H1 (cell line): Measurements from ENCODE around the gene SLC66A1. TPM values are rescaled to one million over a fixed set of nuclear protein-coding genes. Genes with fewer than 3 reads are reported as not detected.

Experiments
- CTCF ChIA-PET: fragments of 300-600 bp; sonication (Branson Sonifier 250); formaldehyde crosslinking; loops from one replicate; lab custom pipeline; 2021; ENCODE audit not compliant: partially characterized antibody; lab: Charles Lee
- POLR2A ChIA-PET: fragments of 300-600 bp; sonication (Branson Sonifier 250); formaldehyde crosslinking; loops from one replicate; lab custom pipeline; 2021; ENCODE audit warnings: inconsistent platforms; ENCODE audit not compliant: partially characterized antibody; lab: Charles Lee
- DNase-seq, 2 experiments: peaks; one replicate each; pipeline versions ENCODE4 v3.0.0 to v3.0.0-alpha.2; 2010 to 2022; ENCODE audit warnings: low spot score in 2 of 2, low read depth in 1 of 2, mixed read lengths in 1 of 2
- FAIRE-seq: peaks from 2 replicates; lab custom pipeline; 2011; peaks lifted over from hg19 to GRCh38; lab: Jason Lieb, UNC
- H2AFZ ChIP-seq: 2 replicates; pipeline ENCODE4 v1.8.1; 2012; ENCODE audit warnings: low read length, inconsistent platforms
- H2AK5ac ChIP-seq: 2 replicates; pipeline ENCODE4 v1.6.1; 2013; ENCODE audit warnings: low read depth, low read length
- H2BK120ac ChIP-seq: replicated peaks from 2 replicates; pipeline ENCODE3; 2013; ENCODE audit warnings: low read depth, low read length, inconsistent platforms
- H2BK12ac ChIP-seq: 2 replicates; pipeline ENCODE4 v1.6.1; 2013; ENCODE audit warnings: low read depth, low read length
- H2BK15ac ChIP-seq: 2 replicates; pipeline ENCODE4 v1.6.1; 2013; ENCODE audit warnings: low read length
- H2BK20ac ChIP-seq: 2 replicates; pipeline ENCODE4 v1.6.1; 2013; ENCODE audit warnings: low read length
- H2BK5ac ChIP-seq: 2 replicates; pipeline ENCODE4 v1.6.1; 2013; ENCODE audit warnings: low read depth, low read length
- H3K14ac ChIP-seq: 2 replicates; pipeline ENCODE4 v1.6.1; 2013; ENCODE audit warnings: inconsistent platforms; ENCODE audit not compliant: insufficient read length
- H3K18ac ChIP-seq: 2 replicates; pipeline ENCODE4 v1.6.1; 2013; ENCODE audit warnings: low read length; ENCODE audit errors: extremely low read depth
- H3K23ac ChIP-seq: 2 replicates; pipeline ENCODE4 v1.6.1; 2013; ENCODE audit warnings: inconsistent platforms; ENCODE audit not compliant: insufficient read length
- H3K23me2 ChIP-seq: 2 replicates; pipeline ENCODE4 v1.6.1; 2013; ENCODE audit warnings: low read depth, low read length
- H3K27ac ChIP-seq: 2 replicates; pipeline ENCODE4 v1.6.1; 2011; ENCODE audit warnings: low read depth, low read length, inconsistent platforms
- H3K27me3 ChIP-seq, 4 experiments: replicated peaks in 1 of 4; 1 replicate in 1 of 4; 2 replicates in 3 of 4; pipeline versions ENCODE4 v1.6.1 to v1.8.1; 2011 to 2013; ENCODE audit warnings: low read length in 3 of 4, mild to moderate bottlenecking in 3 of 4, inconsistent platforms in 2 of 4, mixed read lengths in 2 of 4, moderate library complexity in 1 of 4; ENCODE audit not compliant: control insufficient read depth in 3 of 4, insufficient read depth in 3 of 4; ENCODE audit errors: extremely low read depth in 1 of 4
- H3K36me3 ChIP-seq, 4 experiments: 2 replicates each; pipeline versions ENCODE4 v1.6.1 to v1.8.1; 2011 to 2013; ENCODE audit warnings: mild to moderate bottlenecking in 4 of 4, low read length in 3 of 4, moderate library complexity in 2 of 4, control low read depth in 1 of 4, inconsistent platforms in 1 of 4; ENCODE audit not compliant: insufficient read depth in 4 of 4, control insufficient read depth in 2 of 4
- H3K4ac ChIP-seq: replicated peaks from 2 replicates; pipeline ENCODE3; 2013; ENCODE audit warnings: low read length, low read depth, mixed read lengths, inconsistent platforms; ENCODE audit not compliant: insufficient read length
- H3K4me1 ChIP-seq, 4 experiments: replicated peaks in 1 of 4; 1 replicate in 1 of 4; 2 replicates in 3 of 4; pipeline versions ENCODE4 v1.6.1 to v1.8.1; 2011 to 2013; ENCODE audit warnings: low read length in 3 of 4, inconsistent platforms in 2 of 4, mixed read lengths in 1 of 4; ENCODE audit not compliant: insufficient read depth in 4 of 4, control insufficient read depth in 3 of 4
- H3K4me2 ChIP-seq, 2 experiments: 2 replicates each; pipeline versions ENCODE4 v1.6.1 to v1.8.1; 2011 to 2013; ENCODE audit warnings: low read depth in 2 of 2, low read length in 2 of 2, control low read depth in 1 of 2, inconsistent platforms in 1 of 2, mild to moderate bottlenecking in 1 of 2; ENCODE audit not compliant: insufficient read depth in 1 of 2
- H3K4me3 ChIP-seq, 4 experiments: fragments of 200-600, 300-600 bp in 1 of 4; sonication (generic), shearing (Covaris generic), sonication (Bioruptor Twin) in 1 of 4; 2 replicates each; pipeline versions ENCODE4 v1.5.1 to v1.8.1; 2011 to 2016; ENCODE audit warnings: low read length in 4 of 4, low read depth in 3 of 4, control low read depth in 2 of 4, inconsistent platforms in 2 of 4, mild to moderate bottlenecking in 2 of 4, mixed read lengths in 1 of 4, moderate library complexity in 1 of 4; ENCODE audit not compliant: insufficient read depth in 2 of 4; ENCODE audit errors: extremely low read depth in 1 of 4
- H3K56ac ChIP-seq: replicated peaks from 2 replicates; pipeline ENCODE3; 2013; ENCODE audit warnings: low read depth, mild to moderate bottlenecking, mixed read lengths, low read length, inconsistent platforms; ENCODE audit not compliant: insufficient read length
- H3K79me1 ChIP-seq: 2 replicates; pipeline ENCODE4 v1.6.1; 2013; ENCODE audit warnings: low read depth, low read length, control low read depth
- H3K79me2 ChIP-seq, 2 experiments: 2 replicates each; pipeline versions ENCODE4 v1.6.1 to v1.8.1; 2012 to 2013; ENCODE audit warnings: low read length in 2 of 2, mild to moderate bottlenecking in 2 of 2, inconsistent platforms in 1 of 2; ENCODE audit not compliant: insufficient read depth in 2 of 2, control insufficient read depth in 1 of 2
- H3K9ac ChIP-seq, 4 experiments: replicated peaks in 1 of 4; 1 replicate in 1 of 4; 2 replicates in 3 of 4; pipeline versions ENCODE4 v1.6.1 to v1.8.1; 2011 to 2013; ENCODE audit warnings: low read depth in 3 of 4, low read length in 3 of 4, control low read depth in 2 of 4, mild to moderate bottlenecking in 2 of 4, moderate library complexity in 2 of 4, inconsistent platforms in 1 of 4; ENCODE audit errors: extremely low read depth in 1 of 4
- H3K9me3 ChIP-seq, 2 experiments: 2 replicates each; pipeline versions ENCODE4 v1.6.1 to v1.8.1; 2012 to 2013; ENCODE audit warnings: mild to moderate bottlenecking in 2 of 2, moderate library complexity in 2 of 2, control low read depth in 1 of 2, inconsistent platforms in 1 of 2, low read depth in 1 of 2, low read length in 1 of 2, mixed read lengths in 1 of 2; ENCODE audit not compliant: insufficient read depth in 2 of 2
- H4K20me1 ChIP-seq, 2 experiments: replicated peaks in 1 of 2; 2 replicates each; pipeline versions ENCODE3 to v1.8.1; 2011 to 2013; ENCODE audit warnings: inconsistent platforms in 2 of 2, low read length in 2 of 2, mild to moderate bottlenecking in 1 of 2; ENCODE audit not compliant: insufficient read depth in 2 of 2, control insufficient read depth in 1 of 2
- H4K5ac ChIP-seq: 2 replicates; pipeline ENCODE4 v1.6.1; 2013; ENCODE audit warnings: low read length, low read depth, mixed read lengths, inconsistent platforms; ENCODE audit not compliant: insufficient read length
- H4K8ac ChIP-seq: 2 replicates; pipeline ENCODE4 v1.8.0; 2013; ENCODE audit warnings: mild to moderate bottlenecking, moderate library complexity, low read length, inconsistent platforms; ENCODE audit not compliant: insufficient read depth; ENCODE audit errors: extremely low read depth
- H4K91ac ChIP-seq: replicated peaks from 2 replicates; pipeline ENCODE3; 2013; ENCODE audit warnings: low read length, mixed read lengths, inconsistent platforms; ENCODE audit not compliant: insufficient read length
- CBX5 ChIP-seq: fragments of 300-800, 300-1000 bp; sonication (generic); IDR thresholded peaks from 2 replicates; pipeline ENCODE4 v1.7.1; 2016; ENCODE audit warnings: antibody characterized with exemption, low read length, low read depth
- CHD2 ChIP-seq: IDR thresholded peaks from 2 replicates; pipeline ENCODE4 v1.6.1; 2012; ENCODE audit warnings: low read length, improper control_type of control experiment
- GABPA ChIP-seq: IDR thresholded peaks from 2 replicates; pipeline ENCODE4 v1.6.1; 2011; ENCODE audit warnings: mild to moderate bottlenecking, low read length, moderate library complexity, borderline replicate concordance; ENCODE audit not compliant: insufficient read depth
- TAF1 ChIP-seq: IDR thresholded peaks from 2 replicates; pipeline ENCODE4 v1.6.1; 2011; ENCODE audit warnings: mild to moderate bottlenecking, low read depth, low read length
- ZNF274 ChIP-seq: IDR thresholded peaks from 2 replicates; pipeline ENCODE4 v1.7.0; 2012; ENCODE audit warnings: low read length, borderline replicate concordance; ENCODE audit errors: extremely low read depth
- WGBS, 2 experiments: shearing (Covaris generic) in 1 of 2; methylation state at CpG; one replicate each; pipeline versions ENCODE4 v1.1.6 to v1.1.7; 2013 to 2015; ENCODE audit warnings: low lambda C conversion rate in 2 of 2, mixed read lengths in 2 of 2, inconsistent platforms in 1 of 2, low coverage in 1 of 2, missing lambda C conversion rate in 1 of 2; ENCODE audit not compliant: insufficient replicate concordance in 2 of 2, insufficient coverage in 1 of 2, insufficient read length in 1 of 2; ENCODE audit errors: extremely low coverage in 1 of 2, missing lambda C conversion rate in 1 of 2; 5-methylcytosine and 5-hydroxymethylcytosine counted together
- polyA plus RNA-seq, 7 experiments: library from polyadenylated mRNA; depleted of rRNA in 3 of 7; stranded (reverse) in 5 of 7; unstranded in 2 of 7; fragments of >200 nt in 5 of 7; fragments of 200-250 nt in 2 of 7; gene quantifications; 1 replicate in 5 of 7; 2 replicates in 1 of 7; 4 replicates in 1 of 7; pipeline versions ENCODE4 v1.2.1 to v1.2.3, GENCODE V29; 2011 to 2013; ENCODE audit warnings: missing spikeins in 2 of 7, mixed read lengths in 2 of 7
- total RNA-seq: library from RNA; stranded (reverse); fragmentation: NEBNext Ultra II Directional; extraction: Animal tissue kit (Norgen Biotek cat#: 25700); gene quantifications from 2 replicates; pipeline ENCODE4 v1.2.1, GENCODE V29; 2021
- TF ChIP-seq, protein P1 (sequence below): IDR thresholded peaks from 2 replicates; pipeline ENCODE4 v1.6.1; 2012; ENCODE audit warnings: low read length, inconsistent platforms
- TF ChIP-seq, protein P2 (sequence below), 3 experiments: IDR thresholded peaks; 1 replicate in 2 of 3; 2 replicates in 1 of 3; pipeline versions ENCODE4 v1.5.1 to v1.6.1; 2011; ENCODE audit warnings: low read length in 3 of 3, mild to moderate bottlenecking in 3 of 3, inconsistent platforms in 2 of 3, low read depth in 1 of 3, moderate library complexity in 1 of 3; ENCODE audit not compliant: insufficient read depth in 1 of 3; ENCODE audit errors: control extremely low read depth in 1 of 3

The SLC66A1 gene
- total and polyA plus RNA-seq, 2 of the 8 experiments (the other 6 are each of a cell fraction or from before 2014, with no cell fraction given) = 16.8 to 27.9 TPM

GRCh38 chr1:19342062-19342750 lies 30.1 kb downstream of the SLC66A1 start:
- 96% methylated on average over 27 of the region's 27 CpGs; no CpG with 5 or more reads in 1 of the 2 experiments for WGBS, 2 experiments
- H3K4ac ChIP-seq = no peak overlapping the region
- H3K23ac ChIP-seq = no peak overlapping the region
- H4K91ac ChIP-seq = no peak overlapping the region
- no peak overlapping the region for H4K8ac ChIP-seq
- no peak overlapping the region for H2BK15ac ChIP-seq
- H3K27ac ChIP-seq = 0 out of 2 replicates have a peak overlapping the region, but pooled peaks have one; percentile 15
- no peak overlapping the region for H3K9ac ChIP-seq
- peaks cover 0 to 15% (median 10%) of the 10 kb centered on the region in 4 experiments; a peak in 5 of 7 replicates for H3K4me1 ChIP-seq
- DNase-seq = no peak
- no peak overlapping the region for H3K56ac ChIP-seq
- CTCF ChIA-PET = interaction anchor here (0.6 to 8.0 kb wide), 45 partner anchors 8 to 1422 kb away, joined by 3 to 72 read pairs (median 4); partner anchors contain the start of genes AKR7A2 and SLC66A1
- H3K4me3 ChIP-seq = no peak overlapping the region
- H3K9me3 ChIP-seq = no peaks in the 10 kb centered on the region
- no peak overlapping the region for H4K5ac ChIP-seq
- H2BK20ac ChIP-seq = no peak overlapping the region
- no peak overlapping the region for H3K18ac ChIP-seq
- H2BK120ac ChIP-seq = no peak overlapping the region
- no peak for FAIRE-seq
- H3K14ac ChIP-seq = no peak overlapping the region
- peaks cover 2% of the 10 kb centered on the region; the same call in 1 of the 2 replicates for H3K23me2 ChIP-seq
- POLR2A ChIA-PET = interaction anchor here (1.5 kb wide), 2 partner anchors 11 kb away, joined by 3 to 5 read pairs; no protein-coding TSS in a partner anchor
- H2AFZ ChIP-seq = no peak overlapping the region
- peaks cover 6% of the 10 kb centered on the region in 2 experiments for H4K20me1 ChIP-seq
- no peaks in the 10 kb centered on the region for H3K27me3 ChIP-seq
- H3K4me2 ChIP-seq = no peak overlapping the region
- no peak overlapping the region for H2BK12ac ChIP-seq
- no peak overlapping the region for H2BK5ac ChIP-seq
- H2AK5ac ChIP-seq = no peak overlapping the region
- no peaks in the 10 kb centered on the region for H3K79me1 ChIP-seq
- no peaks in the 10 kb centered on the region for H3K79me2 ChIP-seq
- H3K36me3 ChIP-seq = peaks cover 3 to 18% (median 5%) of the 10 kb centered on the region in 4 experiments; a peak in 4 of 8 replicates
- TF ChIP-seq ZNF274 (no peak), GABPA (no peak), CBX5 (no peak), CHD2 (no peak), TAF1 (no peak)
- TF ChIP-seq, protein P1, sequence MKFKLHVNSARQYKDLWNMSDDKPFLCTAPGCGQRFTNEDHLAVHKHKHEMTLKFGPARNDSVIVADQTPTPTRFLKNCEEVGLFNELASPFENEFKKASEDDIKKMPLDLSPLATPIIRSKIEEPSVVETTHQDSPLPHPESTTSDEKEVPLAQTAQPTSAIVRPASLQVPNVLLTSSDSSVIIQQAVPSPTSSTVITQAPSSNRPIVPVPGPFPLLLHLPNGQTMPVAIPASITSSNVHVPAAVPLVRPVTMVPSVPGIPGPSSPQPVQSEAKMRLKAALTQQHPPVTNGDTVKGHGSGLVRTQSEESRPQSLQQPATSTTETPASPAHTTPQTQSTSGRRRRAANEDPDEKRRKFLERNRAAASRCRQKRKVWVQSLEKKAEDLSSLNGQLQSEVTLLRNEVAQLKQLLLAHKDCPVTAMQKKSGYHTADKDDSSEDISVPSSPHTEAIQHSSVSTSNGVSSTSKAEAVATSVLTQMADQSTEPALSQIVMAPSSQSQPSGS = no peak
- TF ChIP-seq, protein P2, sequence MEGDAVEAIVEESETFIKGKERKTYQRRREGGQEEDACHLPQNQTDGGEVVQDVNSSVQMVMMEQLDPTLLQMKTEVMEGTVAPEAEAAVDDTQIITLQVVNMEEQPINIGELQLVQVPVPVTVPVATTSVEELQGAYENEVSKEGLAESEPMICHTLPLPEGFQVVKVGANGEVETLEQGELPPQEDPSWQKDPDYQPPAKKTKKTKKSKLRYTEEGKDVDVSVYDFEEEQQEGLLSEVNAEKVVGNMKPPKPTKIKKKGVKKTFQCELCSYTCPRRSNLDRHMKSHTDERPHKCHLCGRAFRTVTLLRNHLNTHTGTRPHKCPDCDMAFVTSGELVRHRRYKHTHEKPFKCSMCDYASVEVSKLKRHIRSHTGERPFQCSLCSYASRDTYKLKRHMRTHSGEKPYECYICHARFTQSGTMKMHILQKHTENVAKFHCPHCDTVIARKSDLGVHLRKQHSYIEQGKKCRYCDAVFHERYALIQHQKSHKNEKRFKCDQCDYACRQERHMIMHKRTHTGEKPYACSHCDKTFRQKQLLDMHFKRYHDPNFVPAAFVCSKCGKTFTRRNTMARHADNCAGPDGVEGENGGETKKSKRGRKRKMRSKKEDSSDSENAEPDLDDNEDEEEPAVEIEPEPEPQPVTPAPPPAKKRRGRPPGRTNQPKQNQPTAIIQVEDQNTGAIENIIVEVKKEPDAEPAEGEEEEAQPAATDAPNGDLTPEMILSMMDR (IDR thresholded peaks at IDR 0.05; ENCODE audit: control extremely low read depth in 1 of 3, insufficient read depth in 1 of 3, low read depth in 1 of 3, low read length in 3 of 3) = no peak
